K562 (cell line): ENCODE results near the gene U2AF1L4. TPM values are rescaled to one million over a fixed set of nuclear protein-coding genes. Genes with fewer than 3 reads are reported as not detected.

Experiments used
- EWSR1 ChIP-seq: fragments of 450-650 bp; IDR thresholded peaks from 2 replicates; pipeline ENCODE4 v1.6.1; 2018; ENCODE audit warnings: borderline replicate concordance, mild to moderate bottlenecking, low read depth, moderate library complexity; ENCODE audit not compliant: partially characterized antibody
- KDM2B ChIP-seq: fragments of 250-450 bp; sonication (Bioruptor Pico); IDR thresholded peaks from 2 replicates; pipeline ENCODE4 v1.8.0; 2021; ENCODE audit warnings: mild to moderate bottlenecking, moderate library complexity
- MCM5 ChIP-seq: fragments of 450-650 bp; IDR thresholded peaks from 2 replicates; pipeline ENCODE4 v1.6.1; 2016; ENCODE audit warnings: low read depth
- MEIS2 ChIP-seq: fragments of 450-650 bp; IDR thresholded peaks from 2 replicates; pipeline ENCODE4 v1.6.1; 2014; ENCODE audit warnings: mild to moderate bottlenecking; ENCODE audit not compliant: partially characterized antibody
- POLR2B ChIP-seq: fragments of 450-650 bp; IDR thresholded peaks from 2 replicates; pipeline ENCODE4 v1.6.1; 2018; ENCODE audit warnings: low read depth; ENCODE audit not compliant: partially characterized antibody
- RBM14 ChIP-seq: fragments of 200-400 bp; formaldehyde crosslinking; IDR thresholded peaks from 2 replicates; pipeline ENCODE4 v1.6.1; 2018; ENCODE audit warnings: low read depth, mild to moderate bottlenecking, low read length, moderate library complexity, borderline replicate concordance; ENCODE audit not compliant: insufficient read depth
- WHSC1 ChIP-seq: IDR thresholded peaks from one replicate; pipeline ENCODE4 v1.6.1; 2012; ENCODE audit warnings: low read length, control low read depth, inconsistent platforms
- polyA plus RNA-seq, 8 experiments: library from polyadenylated mRNA; depleted of rRNA in 4 of 8; stranded (reverse) in 5 of 8; unstranded in 3 of 8; fragments of >200 nt; fragmentation: Nextera tagmentation in 2 of 8; fragmentation: Illumina TruSeq in 1 of 8; extraction: Ambion mirVana in 2 of 8; extraction: Trizol in 1 of 8; gene quantifications; 2 replicates each; pipeline versions ENCODE4 v1.2.1 to v1.2.3, GENCODE V29; 2011 to 2014; ENCODE audit warnings: inconsistent platforms in 1 of 8, missing spikeins in 1 of 8
- total RNA-seq, 7 experiments: library from RNA; depleted of rRNA in 6 of 7; stranded (reverse); fragments of >200 nt in 6 of 7; fragmentation: Illumina TruSeq in 2 of 7; extraction: Trizol in 2 of 7; gene quantifications; 2 replicates each; pipeline versions ENCODE4 v1.2.1 to v1.2.3, GENCODE V29; 2011 to 2021; ENCODE audit warnings: low replicate concordance in 1 of 7
- TF ChIP-seq, protein P1 (sequence below): sonication (generic); formaldehyde crosslinking; IDR thresholded peaks from 2 replicates; pipeline ENCODE4 v1.8.0; 2022; ENCODE audit warnings: mild to moderate bottlenecking, missing genetic modification reagents, borderline replicate concordance
- TF ChIP-seq, protein P2 (sequence below), 2 experiments: fragments of 450-650 bp; formaldehyde crosslinking in 1 of 2; IDR thresholded peaks; 2 replicates each; pipeline versions ENCODE4 v1.4.0 to v1.6.1; 2014 to 2020; ENCODE audit warnings: mild to moderate bottlenecking in 2 of 2, borderline replicate concordance in 1 of 2, low read depth in 1 of 2
- TF ChIP-seq, protein P3 (sequence below): fragments of 450-650 bp; IDR thresholded peaks from 2 replicates; pipeline ENCODE4 v1.6.1; 2016; ENCODE audit warnings: mild to moderate bottlenecking
- TF ChIP-seq, protein P4 (sequence below): fragments of 450-650 bp; formaldehyde crosslinking; IDR thresholded peaks from 2 replicates; pipeline ENCODE4 v1.4.0; 2020; ENCODE audit warnings: mild to moderate bottlenecking, moderate library complexity

The U2AF1L4 gene
- total and polyA plus RNA-seq, 9 of the 15 experiments (the other 6 are each of a cell fraction or from before 2014, with no cell fraction given), result 8.4 to 19.5 (median 12.6) TPM

DNA sequence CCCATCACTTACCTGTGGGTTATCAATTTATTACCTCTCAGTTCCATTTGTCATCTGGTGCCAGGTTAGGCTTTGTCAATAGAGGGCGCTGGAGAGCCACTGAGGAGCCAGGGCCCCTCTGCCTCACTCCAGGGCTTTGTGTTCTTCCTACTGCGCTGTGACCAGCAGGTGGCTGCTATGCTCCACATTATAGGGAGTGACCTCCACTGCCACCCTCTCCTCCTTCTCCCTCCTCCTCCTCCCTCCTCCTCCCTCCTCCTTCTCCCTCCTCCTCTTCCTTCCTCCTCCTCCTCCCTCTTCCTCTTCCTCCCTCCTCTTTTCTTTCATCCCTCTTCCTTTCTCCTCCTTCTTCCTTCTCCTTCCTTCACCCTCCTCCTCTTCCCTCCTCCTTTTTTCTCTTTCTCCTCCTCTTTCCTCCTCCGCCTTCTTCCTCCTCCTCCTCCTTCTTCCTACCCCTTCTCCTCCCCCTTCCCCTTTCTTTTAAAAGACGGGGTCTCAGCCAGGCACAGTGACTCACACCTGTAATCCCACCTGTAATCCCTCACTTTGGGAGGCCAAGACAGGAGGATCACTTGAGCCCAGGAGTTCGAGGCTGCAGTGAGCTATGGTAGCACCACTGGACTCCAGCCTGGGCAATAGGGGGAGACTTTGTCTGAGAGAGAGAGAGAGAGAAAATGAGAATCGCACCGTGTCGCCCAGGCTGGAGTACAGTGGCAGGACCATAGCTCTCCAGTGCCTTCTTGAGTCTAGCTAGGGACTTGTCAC, 51.2 kb downstream of the U2AF1L4 start (continued):
- TF ChIP-seq, protein P1, sequence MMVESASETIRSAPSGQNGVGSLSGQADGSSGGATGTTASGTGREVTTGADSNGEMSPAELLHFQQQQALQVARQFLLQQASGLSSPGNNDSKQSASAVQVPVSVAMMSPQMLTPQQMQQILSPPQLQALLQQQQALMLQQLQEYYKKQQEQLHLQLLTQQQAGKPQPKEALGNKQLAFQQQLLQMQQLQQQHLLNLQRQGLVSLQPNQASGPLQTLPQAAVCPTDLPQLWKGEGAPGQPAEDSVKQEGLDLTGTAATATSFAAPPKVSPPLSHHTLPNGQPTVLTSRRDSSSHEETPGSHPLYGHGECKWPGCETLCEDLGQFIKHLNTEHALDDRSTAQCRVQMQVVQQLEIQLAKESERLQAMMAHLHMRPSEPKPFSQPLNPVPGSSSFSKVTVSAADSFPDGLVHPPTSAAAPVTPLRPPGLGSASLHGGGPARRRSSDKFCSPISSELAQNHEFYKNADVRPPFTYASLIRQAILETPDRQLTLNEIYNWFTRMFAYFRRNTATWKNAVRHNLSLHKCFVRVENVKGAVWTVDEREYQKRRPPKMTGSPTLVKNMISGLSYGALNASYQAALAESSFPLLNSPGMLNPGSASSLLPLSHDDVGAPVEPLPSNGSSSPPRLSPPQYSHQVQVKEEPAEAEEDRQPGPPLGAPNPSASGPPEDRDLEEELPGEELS (CRISPR knock-in tag), result no peak
- TF ChIP-seq EWSR1, result no peak
- TF ChIP-seq POLR2B, result no peak
- TF ChIP-seq, protein P2, sequence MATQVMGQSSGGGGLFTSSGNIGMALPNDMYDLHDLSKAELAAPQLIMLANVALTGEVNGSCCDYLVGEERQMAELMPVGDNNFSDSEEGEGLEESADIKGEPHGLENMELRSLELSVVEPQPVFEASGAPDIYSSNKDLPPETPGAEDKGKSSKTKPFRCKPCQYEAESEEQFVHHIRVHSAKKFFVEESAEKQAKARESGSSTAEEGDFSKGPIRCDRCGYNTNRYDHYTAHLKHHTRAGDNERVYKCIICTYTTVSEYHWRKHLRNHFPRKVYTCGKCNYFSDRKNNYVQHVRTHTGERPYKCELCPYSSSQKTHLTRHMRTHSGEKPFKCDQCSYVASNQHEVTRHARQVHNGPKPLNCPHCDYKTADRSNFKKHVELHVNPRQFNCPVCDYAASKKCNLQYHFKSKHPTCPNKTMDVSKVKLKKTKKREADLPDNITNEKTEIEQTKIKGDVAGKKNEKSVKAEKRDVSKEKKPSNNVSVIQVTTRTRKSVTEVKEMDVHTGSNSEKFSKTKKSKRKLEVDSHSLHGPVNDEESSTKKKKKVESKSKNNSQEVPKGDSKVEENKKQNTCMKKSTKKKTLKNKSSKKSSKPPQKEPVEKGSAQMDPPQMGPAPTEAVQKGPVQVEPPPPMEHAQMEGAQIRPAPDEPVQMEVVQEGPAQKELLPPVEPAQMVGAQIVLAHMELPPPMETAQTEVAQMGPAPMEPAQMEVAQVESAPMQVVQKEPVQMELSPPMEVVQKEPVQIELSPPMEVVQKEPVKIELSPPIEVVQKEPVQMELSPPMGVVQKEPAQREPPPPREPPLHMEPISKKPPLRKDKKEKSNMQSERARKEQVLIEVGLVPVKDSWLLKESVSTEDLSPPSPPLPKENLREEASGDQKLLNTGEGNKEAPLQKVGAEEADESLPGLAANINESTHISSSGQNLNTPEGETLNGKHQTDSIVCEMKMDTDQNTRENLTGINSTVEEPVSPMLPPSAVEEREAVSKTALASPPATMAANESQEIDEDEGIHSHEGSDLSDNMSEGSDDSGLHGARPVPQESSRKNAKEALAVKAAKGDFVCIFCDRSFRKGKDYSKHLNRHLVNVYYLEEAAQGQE (IDR thresholded peaks at IDR 0.05; ENCODE audit: borderline replicate concordance), result peak; percentile 93
- TF ChIP-seq, protein P2 (CRISPR knock-in tag; IDR thresholded peaks at IDR 0.05; ENCODE audit: low read depth), result no peak
- TF ChIP-seq KDM2B, result no peak
- TF ChIP-seq WHSC1, result no peak
- TF ChIP-seq RBM14, result no peak
- TF ChIP-seq, protein P3, sequence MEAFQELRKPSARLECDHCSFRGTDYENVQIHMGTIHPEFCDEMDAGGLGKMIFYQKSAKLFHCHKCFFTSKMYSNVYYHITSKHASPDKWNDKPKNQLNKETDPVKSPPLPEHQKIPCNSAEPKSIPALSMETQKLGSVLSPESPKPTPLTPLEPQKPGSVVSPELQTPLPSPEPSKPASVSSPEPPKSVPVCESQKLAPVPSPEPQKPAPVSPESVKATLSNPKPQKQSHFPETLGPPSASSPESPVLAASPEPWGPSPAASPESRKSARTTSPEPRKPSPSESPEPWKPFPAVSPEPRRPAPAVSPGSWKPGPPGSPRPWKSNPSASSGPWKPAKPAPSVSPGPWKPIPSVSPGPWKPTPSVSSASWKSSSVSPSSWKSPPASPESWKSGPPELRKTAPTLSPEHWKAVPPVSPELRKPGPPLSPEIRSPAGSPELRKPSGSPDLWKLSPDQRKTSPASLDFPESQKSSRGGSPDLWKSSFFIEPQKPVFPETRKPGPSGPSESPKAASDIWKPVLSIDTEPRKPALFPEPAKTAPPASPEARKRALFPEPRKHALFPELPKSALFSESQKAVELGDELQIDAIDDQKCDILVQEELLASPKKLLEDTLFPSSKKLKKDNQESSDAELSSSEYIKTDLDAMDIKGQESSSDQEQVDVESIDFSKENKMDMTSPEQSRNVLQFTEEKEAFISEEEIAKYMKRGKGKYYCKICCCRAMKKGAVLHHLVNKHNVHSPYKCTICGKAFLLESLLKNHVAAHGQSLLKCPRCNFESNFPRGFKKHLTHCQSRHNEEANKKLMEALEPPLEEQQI, result peak; percentile 73; the same call in 1 of the 2 replicates
- TF ChIP-seq, protein P4, sequence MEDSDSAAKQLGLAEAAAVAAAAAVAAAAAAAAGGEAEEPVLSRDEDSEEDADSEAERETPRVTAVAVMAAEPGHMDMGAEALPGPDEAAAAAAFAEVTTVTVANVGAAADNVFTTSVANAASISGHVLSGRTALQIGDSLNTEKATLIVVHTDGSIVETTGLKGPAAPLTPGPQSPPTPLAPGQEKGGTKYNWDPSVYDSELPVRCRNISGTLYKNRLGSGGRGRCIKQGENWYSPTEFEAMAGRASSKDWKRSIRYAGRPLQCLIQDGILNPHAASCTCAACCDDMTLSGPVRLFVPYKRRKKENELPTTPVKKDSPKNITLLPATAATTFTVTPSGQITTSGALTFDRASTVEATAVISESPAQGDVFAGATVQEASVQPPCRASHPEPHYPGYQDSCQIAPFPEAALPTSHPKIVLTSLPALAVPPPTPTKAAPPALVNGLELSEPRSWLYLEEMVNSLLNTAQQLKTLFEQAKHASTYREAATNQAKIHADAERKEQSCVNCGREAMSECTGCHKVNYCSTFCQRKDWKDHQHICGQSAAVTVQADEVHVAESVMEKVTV (CRISPR knock-in tag), result peak; percentile 93
- no peak for TF ChIP-seq MCM5
- TF ChIP-seq MEIS2, result peak; percentile 47
